Activated T-cell treated with anti-CD3 and anti-CD28 coated beads for 24 hours (primary cell): Measurements from ENCODE around the gene ATP5F1A.
"Not testable (repeated sequence)": the region's sequence is repeated elsewhere in the genome, so short reads cannot be mapped to it uniquely, and the experiment has no call there.

Source experiments
- DNase-seq: peaks from one replicate; pipeline ENCODE4 v3.0.0-alpha.2; 2020; ENCODE audit warnings: low read depth

ATP5F1A gene

DNA sequence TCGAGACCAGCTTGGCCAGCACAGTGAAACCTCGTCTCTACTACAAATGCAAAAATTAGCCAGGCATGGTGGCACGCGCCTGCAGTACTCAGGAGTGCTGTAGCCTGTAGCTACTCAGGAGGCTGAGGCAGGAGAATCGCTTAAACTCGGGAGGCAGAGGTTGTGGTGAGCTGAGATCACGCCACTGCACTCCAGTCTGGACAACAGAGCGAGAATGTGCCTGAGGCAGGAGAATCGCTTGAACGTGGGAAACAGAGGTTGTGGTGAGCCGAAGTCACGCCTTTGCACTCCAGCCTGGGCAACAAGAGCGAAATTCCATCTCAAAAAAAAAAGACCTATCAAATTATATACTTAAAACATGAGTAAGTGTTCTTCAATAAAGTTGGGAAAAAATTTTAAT is 50.7 kb downstream of the ATP5F1A start:
- DNase-seq = not testable (repeated sequence)

DNA sequence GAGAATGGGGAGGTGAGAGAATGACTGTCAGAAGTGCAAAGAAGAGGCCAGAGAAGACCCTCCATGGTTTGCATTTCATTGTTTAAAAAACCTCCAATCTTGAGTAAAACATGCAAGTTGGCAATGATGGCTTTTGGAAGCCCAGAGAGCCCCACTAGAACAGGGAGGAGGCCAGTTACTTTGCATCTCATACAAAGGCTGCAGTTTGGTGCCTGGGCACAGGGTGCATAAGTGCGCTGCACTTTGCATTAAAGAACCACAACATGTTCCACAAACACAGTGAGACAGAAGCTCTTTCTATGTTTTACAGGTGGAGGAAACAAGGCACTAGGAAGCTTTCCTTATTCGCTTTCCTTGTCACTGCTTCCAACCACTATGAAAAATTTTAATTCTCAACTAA is 51.4 kb downstream of the ATP5F1A start:
- no peak for DNase-seq

DNA sequence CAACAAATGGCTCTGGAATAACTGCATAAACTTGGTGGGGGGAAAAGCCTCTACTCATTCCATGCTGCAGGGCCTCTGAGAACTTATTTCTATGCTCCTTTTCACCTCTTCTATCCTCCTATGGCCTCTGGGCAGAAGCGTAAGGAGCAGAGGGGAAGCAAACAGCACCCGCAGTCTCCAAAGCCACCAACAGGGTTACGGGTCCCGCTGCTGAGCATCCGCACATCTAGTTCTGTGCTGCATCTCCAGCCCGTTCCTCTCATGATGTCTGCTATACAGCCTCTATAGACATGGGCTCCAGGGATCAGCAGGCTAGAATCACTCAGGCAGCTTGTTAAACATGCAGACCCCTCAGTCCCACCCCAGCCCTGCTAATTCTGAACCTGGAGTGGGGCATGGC is 52.0 kb downstream of the ATP5F1A start:
- DNase-seq = no peak

DNA sequence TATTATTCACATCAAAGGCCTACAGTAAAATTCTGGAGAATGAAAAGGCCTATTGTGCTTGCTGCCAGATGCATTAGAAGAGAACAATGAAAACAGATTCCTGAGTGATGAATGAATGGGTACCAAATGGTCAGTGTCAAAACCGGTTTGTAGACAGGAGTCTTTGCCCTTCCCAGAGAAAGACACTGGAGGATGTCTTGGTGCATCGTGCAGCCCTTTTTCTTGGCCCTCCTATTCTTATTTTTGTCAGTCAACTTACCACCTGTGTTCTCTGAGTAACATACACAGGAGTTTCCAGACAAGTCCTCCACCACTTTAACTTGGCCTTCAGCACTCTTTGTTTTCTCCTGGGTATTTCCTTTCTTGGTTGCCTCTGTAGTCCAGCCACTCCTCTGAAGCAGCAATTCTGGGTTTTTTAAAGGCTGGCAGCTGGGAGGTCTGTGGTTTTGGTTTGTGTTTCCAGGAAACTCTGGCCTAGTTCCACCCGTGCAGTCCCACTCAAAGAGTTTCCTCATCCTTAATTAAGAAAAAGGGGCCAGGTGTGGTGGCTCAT is 55.4 kb downstream of the ATP5F1A start:
- DNase-seq = no peak

DNA sequence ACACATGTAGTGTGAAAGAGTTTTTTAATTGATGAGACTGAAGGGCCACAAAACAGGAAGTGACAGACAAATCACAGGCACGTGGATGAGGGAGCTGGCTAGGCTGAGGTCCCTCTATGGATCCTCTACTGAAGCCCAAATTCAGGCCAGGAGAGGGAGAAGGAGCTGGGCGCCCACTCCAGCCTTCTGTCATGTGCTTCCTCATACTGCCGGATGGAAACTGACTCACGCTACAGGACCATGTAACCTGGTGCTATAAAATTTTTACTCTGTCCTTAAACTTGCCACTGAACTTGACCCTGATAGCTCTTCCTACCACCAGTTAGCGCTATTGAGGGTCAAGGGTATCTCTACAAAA is 57.4 kb downstream of the ATP5F1A start:
- DNase-seq = no peak

DNA sequence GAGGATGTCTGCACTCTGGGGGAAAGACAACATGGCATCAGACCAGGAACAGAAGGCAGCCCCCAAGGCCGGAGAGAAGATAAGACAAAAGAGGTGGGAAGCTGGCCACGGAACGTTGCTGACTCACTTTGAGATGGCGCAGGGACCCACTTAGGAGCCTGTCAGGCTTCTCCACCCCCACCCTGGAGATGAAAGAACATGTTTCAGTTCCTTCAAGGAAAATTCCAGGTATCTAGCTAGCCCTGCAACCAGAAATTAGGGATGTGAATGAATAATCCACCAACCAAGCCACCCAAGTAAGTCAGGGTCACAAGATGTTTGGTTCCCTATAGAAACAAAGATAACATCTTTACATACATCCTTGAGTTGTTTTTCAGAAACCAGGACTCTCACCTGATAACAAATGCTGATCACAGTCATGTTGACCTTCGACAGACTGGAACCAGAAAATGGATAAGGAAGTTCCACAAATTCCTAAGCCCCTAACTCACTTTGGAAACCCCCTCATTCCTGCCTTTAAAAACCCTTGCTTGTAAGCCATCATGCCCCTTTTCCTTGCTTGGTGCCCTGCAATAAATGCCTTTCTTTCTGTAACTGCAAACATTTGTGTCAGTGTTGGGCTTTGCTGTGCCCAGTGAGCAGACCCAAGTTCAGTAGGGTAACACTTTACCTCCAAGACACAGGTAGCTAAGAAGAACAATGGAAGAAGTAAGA is 57.9 kb downstream of the ATP5F1A start:
- no peak for DNase-seq

DNA sequence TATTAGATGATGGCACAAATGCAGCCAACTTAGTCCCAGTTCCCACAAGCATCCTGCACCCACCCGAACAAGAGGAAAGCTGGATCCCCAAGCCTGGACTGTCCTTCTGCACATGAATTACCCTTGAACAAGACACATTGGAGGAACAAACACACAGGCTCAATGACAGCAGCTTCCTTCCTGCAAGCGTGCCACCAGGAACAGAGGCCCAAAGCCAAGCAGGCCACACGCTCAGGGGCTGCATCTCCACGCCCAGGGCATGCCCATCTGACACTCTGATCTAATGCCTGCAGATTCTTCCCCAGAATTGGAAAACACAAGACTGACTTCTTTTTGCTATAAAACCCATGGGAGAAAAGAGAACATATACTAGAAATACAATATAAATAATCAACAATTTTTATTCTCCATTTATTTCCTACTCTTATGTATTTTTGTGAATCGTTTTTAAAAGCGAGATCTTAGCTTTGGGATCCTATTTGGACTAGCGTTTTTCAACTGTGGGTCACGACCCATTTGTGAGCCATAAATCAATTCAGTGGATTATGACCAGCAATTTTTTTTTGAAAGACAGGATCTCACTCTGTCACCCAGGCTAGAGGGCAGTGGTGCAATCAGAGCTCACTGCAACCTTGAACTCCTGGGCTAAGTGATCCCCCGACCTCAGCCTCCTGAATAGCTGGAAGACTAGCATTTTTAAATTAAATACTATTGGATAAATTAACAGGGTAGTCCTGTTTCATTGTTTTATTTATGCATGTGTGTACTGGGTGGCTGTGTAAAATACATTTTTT is 60.4 kb downstream of the ATP5F1A start:
- DNase-seq = no peak

DNA sequence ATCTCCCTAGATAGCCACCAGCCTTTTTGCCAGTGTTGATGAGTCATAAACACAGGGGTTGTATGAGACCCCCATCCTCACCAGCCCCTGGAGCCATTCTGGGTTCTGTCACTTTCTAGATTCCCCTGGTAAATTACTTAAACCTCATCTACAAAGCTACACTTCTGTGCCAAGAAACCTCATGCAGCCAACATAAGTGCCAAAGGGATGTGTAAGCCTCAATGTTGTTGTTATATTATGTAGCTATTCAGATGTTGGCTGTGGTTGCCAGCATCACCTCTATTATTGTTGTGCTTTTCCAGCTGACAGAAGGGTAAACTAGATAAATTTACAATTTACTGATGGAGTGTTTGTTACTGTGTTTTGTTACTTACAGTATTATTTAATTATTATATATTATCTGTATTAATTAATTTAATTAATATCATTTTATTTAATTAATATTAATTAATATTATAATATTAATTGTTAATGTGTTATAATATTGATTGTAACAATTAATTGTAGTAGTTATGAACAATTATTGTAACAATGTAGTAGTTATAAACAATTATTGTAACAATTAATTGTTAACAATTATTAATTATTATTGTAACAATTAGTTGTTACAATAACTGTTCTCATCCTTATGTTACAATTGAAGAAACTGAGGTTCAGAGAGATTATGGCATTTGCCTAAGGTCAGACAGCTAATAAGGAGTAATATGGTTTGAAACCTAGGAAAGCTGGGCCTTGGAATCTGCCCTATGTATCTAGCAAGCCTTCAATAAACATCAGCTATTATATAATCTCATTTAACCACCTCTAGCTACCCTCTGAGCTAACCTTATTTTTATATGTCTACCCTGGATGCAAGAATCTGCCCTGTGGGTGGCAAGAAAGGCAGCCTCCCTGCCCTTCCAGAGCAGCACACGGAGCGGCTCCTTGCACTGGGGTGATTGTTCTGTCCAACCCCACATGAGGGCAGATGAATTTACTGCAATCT is 62.1 kb downstream of the ATP5F1A start:
- DNase-seq = no peak

DNA sequence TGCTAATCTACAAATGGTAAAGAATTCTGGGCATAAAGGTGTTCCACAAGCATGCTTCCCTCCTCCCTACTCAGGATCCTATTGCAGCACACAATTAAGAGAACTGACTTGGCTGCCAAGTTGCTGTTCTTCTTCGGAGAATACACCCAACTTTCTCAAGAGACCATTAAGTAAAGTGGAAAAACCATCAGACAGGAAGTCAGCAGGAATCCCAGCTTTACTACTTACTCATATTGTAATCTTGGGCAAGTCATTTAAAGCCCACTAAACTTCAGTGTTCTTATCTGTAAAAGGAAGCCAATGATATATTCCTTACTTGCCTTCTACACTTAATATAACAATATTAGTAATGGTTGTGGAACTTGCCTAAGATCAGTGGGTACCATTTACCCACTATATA is 63.9 kb downstream of the ATP5F1A start:
- no peak for DNase-seq

DNA sequence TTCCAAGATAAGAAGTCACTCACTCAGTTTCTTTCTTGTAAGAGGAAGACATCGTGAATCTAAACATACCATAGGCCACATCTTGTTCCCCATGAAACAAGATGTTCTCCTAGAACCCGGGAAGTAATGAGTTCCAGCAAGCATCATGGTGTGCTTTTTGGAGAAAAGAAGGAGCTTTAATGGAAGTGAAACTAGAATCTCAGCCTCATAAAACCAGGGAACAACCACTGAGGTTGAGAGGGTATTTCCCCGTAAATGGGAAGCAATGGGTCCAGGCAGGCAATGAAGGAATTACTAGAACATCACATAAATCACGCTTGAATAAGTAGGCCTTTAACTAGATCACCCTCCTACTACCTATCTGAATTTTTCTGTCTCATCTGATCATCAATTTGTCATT is 66.4 kb downstream of the ATP5F1A start:
- DNase-seq = no peak
